GM18520 (cell line): Measurements from ENCODE around the gene RAP1GAP.

Source experiments
- ATAC-seq: cut with Tn5 transposase; IDR thresholded peaks from one replicate; pipeline ENCODE4 v1.9.1; 2021; ENCODE audit not compliant: unreplicated experiment

The RAP1GAP gene

GRCh38 chr1:21663248-21663950 is 5.8 kb downstream of the RAP1GAP start:
- no peak for ATAC-seq

DNA sequence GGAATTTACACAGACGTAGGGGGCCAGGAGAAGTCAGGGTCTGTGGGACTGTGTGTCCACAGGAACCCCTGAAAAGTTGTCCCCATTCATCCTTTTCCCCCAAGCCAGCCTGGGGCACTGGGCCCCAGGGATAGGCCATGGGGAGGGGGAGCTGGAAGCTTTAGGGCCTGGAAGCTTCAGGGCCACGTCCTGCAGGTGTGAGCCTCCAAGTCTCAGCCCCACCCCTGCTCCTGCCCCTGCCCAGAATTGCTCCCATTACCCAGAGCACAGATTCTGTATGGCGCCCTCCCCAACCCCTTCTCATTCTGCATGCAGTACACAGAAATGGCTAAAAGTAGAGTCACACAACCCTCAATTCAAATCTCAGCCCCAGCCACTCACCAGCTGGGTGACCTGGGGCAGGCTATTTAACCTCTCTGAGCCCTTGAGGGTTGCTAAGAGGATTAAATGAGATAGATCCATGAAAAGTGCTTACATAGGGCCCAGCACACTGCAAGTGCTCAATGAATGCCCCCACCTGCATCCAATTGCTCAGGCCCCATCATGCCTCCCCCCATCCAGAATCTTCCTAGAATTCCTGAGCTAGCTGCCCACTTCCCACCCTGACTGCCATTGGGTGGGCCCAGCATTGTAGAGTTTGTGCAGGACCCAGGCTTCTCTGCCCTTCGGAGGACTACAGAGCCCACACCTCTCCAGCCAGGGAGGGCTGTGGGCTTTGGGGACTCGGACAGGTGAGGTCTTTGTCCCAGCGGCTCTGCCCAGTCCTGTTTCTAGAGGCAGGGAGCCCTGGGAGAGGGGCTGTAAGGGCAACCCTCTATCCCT is 6.5 kb downstream of the RAP1GAP start:
- no peak for ATAC-seq

DNA sequence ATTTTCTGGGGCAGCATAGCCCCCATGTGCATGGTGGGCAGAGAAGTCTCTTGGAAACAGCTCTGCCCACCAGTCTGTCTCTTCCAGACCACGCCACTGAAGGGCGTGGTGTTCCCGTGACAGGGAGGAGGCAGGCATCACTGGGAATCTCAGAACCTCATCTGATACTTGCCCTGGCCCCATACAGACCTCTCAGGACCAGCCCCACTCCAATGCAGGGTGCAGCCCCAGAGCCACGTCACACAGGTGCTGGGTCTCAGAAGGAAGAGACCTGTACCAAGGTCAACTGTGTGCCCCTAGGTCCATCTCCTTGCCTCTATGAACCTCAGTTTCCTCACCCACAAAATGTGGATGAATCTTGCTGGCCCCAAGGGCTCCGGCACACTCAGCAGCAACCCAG is 7.3 kb downstream of the RAP1GAP start:
- no peak for ATAC-seq

DNA sequence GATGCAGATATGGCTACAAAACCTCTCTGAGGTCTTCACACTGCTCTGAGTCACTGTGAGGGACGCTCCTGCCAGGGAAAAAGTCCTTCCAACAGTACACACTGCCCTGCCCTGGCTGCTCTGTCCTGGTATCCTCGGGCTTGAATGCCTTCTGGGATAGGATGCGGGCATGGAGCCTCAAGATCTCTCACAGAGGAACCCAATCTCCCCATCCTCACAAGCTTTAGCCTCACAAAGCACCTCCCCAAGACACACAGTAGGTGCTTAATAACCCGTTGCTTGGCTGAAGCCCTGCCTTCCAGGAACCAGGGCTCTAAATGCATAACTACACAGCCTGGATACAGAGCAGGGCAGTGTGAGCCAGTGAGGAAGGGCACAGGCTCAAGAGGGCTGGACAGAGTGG is 9.2 kb downstream of the RAP1GAP start:
- no peak for ATAC-seq

DNA sequence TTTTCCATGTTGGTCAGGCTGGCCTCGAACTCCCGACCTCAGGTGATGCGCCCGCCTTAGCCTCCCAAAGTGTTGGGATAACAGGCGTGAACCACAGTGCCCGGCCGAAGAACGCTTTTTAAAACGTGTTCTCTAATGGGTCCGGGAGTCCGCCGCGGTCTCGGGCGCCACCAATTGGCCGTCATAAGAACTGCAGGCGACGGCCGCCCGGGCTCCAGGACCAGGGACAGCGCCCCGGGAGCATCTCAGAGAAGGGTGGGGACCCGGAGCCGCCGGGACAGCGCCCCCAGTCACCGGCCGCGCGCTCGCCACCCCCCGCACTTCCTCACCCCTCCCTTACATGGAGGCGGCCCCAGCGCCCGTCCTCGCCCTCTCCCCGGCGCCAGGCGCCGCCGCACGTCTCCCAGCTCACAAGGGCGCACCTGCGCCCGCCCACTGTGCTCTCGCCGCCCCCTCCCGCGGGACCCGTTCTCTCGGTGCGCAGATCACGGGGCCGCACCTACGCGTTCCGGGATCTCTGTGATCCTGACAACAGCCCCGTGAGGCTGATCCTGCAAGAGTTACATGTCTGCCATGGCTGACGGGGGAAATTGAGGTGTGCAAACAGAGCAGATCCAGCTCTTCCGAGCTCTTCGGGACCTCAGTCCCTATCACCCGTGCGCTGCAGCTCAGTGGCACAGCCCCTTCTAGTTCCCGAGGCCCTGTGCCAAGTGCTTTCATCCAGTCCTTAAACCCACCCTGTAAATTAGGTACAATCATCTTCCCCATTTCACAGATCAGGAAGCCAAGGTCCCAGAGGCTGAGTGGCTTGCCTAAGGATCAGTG is 9.8 kb downstream of the RAP1GAP start:
- ATAC-seq, result no peak

DNA sequence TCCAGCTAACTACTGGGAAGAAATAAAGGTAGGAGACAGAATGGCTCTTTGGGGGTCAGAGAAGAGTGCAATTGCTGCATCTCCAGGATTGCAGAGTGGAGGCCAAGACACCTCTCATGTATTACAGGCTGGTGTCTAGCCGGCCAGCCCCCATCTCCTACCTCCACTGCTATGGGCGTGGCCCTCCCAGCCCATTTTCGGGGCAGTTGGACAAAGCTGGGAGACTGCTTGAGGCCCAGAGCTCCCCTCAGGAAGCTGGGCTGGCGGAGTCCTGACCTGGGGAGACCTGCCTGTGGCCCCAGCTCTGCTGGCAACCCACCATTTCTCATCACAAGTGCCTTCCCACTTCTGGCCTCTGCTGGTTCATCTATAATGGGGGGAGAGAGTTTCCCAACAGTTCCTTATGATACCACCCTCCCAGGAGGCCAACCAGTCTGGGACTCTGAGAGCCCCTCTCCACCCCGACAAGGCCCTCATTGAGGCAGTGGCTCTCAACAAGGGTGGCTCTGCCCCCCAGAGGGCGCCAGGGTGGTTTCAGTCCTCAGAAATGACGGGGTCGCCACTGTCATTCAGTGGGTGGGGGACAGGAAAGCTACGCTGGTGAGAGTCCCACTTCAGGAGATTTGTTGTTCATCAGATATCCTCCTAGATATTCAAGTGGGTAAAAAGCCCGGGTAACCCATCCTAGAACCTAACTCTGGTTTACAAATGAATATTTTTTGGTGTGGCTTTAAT is 11.5 kb downstream of the RAP1GAP start:
- no peak for ATAC-seq

GRCh38 chr1:21655748-21656147 is 13.4 kb downstream of the RAP1GAP start:
- ATAC-seq, result no peak

- ATAC-seq, result no peak
Measured at GRCh38 chr1:21655259-21655658, 13.9 kb downstream of the RAP1GAP start.

- ATAC-seq, result no peak
Measured at GRCh38 chr1:21654209-21654608, 14.9 kb downstream of the RAP1GAP start.

DNA sequence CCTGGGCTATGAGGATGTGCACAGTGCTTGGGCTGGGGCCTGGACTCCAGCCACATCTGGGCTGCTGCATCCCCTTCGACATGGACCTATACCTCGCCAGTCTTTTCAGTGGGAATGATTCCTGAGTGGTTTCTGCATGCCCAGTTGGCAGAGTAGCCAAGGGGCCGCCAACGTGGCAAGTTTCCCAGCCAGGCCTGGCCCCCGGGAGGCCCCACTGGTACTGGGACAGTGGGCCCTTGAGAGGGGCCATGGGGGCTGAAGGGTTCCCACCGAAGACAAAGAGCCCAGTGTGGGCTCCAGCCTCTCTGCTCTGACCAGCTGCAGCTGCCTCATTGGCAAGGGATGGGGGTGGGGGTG is 15.4 kb downstream of the RAP1GAP start:
- no peak for ATAC-seq

DNA sequence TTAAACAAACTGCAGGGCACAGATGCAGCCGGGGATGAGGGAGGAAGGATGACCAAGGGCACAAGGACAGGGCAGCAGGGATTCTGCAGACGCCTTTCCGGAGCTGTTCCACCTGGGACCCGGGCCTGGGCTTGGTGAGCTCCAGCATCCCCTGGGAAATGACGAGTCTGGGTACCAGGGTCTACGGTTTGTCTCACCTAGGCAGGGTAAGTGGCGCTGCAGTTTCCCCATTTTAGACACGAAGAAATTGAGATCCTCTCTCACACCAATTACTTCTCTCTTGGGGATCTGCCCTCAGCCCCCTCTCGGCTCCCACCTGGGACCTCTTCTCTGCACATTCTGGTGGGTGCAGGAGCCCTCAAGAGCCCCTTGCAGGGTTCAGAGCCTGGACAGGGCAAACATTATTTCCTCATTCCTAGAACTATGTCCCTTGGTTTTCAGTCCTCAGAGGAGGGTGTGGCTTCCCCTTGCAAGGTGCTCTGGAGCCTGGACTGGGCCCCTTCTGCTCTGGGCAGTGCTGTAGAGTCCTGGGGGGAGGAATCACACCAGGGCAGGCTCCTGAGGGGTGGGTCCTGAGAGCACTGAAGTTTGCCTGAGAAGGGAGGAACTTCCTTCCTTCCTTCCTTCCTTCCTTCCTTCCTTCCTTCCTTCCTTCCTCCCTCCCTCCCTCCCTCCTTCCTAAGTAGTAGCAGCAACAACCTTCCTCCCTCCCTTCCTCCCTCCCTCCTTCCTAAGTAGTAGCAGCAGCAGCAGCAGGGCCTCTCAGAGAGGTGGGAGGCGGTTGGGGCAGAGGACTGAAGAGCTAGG is 16.0 kb downstream of the RAP1GAP start:
- no peak for ATAC-seq

GRCh38 chr1:21652101-21652936 is 16.8 kb downstream of the RAP1GAP start:
- ATAC-seq, result no peak

- no peak for ATAC-seq
Measured at GRCh38 chr1:21651214-21652042, 17.7 kb downstream of the RAP1GAP start.

GRCh38 chr1:21650400-21650799 is 18.8 kb downstream of the RAP1GAP start:
- ATAC-seq, result no peak

DNA sequence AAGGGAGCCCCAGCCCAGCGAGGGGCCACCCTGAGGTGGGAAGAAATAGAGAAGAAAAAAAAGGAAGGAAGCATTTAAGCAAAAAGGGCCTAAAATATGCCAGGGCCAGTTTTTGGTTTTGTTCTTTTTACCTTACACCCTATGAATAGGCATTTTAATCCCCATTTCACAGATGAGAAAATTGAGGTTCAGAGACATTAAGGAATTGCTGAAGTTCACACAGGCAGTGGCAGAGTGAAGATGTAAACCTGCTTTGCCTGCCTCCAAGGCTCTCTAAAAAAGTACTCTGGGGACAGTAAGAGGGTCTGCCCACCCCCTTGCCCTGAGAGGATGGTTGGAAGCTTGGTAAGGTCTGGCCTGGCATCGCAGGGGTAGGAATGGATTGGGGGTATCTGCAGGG is 19.8 kb downstream of the RAP1GAP start:
- no peak for ATAC-seq

- no peak for ATAC-seq
Measured at GRCh38 chr1:21648791-21649190, 20.4 kb downstream of the RAP1GAP start.

GRCh38 chr1:21648352-21648730 is 20.8 kb downstream of the RAP1GAP start:
- ATAC-seq, result no peak
